SH-SY5Y (cell line): ENCODE measurements around the gene SIMC1.

Experiments used
- GATA2 ChIP-seq: IDR thresholded peaks from 2 replicates; pipeline ENCODE4 v1.6.1; 2011; ENCODE audit warnings: mild to moderate bottlenecking, low read depth, low read length
- GATA3 ChIP-seq: IDR thresholded peaks from 2 replicates; pipeline ENCODE4 v1.6.1; 2011; ENCODE audit warnings: low read depth, mild to moderate bottlenecking, low read length, moderate library complexity

GRCh38 chr5:176381979-176382378 lies 143.8 kb downstream of the SIMC1 start:
- TF ChIP-seq GATA2 (no peak), GATA3 (no peak)
